A172 (cell line): Measurements from ENCODE around the gene YTHDF1. TPM values are rescaled to one million over a fixed set of nuclear protein-coding genes. Genes with fewer than 3 reads are reported as not detected.
A peak's percentile ranks its signal among the peaks of the same experiment; 100 is the strongest.

Experiments
- DNase-seq: peaks from one replicate; pipeline ENCODE4 v3.0.0-alpha.2; 2015; ENCODE audit warnings: low spot score
- total RNA-seq: library from RNA; depleted of rRNA; stranded (reverse); fragments of >200 nt; shearing (Covaris generic); gene quantifications from 2 replicates; pipeline ENCODE4 v1.2.3, GENCODE V29; 2014

Gene YTHDF1
- total RNA-seq, 1 experiment from 2014 or later, result 21.7 TPM

DNA sequence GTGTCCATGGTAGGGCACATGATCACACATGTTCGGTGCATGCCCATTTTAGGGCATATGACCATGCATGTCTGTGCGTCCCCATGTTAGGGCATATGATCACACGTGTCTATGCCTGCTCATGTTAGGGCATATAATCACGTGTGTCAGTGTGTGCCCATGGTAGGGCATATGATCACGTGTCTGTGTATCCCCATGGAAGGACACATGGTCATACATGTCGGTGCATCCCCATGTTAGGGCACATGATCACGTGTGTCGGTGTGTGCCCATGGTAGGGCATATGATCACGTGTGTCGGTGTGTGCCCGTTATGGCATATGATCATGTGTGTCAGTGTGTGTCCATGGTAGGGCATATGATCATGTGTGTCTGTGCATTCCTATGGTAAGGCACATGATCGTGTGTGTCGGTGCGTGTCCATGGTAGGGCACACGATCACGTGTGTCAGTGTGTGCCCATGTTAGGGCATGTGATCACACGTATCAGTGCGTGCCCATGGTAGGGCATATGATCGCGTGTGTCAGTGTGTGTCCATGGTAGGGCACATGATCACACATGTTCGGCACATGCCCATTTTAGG lies 30.6 kb downstream of the YTHDF1 start:
- DNase-seq, result no peak

DNA sequence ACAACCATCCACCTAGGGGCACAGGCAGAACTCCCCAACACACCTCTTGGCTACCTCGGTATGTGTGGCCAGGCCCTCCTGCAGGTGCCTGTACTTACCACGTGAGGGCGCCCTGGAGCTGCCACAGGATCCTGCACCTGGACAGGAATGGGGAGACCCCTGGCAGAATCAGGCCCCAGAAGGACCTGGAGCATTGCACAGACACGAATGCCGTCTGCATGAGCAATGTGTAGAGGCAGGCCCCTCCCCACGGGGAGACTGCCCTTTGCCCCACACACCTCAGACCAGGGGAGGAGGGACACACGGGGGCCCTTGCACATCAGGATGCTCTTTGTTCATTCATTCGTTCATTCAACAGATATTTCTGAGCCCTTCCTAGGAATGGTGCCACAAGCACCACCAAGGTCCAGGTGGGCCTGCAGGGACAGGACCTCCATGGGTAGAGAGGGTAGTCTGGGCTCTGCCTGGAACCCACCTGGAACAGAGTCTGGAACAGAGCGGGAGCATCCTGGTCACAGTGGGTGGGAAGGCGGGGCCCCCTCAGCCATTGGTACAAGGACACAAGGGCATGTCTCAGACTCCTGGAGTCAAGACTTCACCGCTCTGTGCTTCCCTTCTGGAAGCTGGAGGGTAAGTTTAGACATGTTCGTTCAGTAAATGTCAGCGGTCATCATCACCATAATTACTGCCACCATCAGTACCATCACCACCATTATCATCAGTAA lies 32.3 kb downstream of the YTHDF1 start:
- peak; percentile 31 for DNase-seq

DNA sequence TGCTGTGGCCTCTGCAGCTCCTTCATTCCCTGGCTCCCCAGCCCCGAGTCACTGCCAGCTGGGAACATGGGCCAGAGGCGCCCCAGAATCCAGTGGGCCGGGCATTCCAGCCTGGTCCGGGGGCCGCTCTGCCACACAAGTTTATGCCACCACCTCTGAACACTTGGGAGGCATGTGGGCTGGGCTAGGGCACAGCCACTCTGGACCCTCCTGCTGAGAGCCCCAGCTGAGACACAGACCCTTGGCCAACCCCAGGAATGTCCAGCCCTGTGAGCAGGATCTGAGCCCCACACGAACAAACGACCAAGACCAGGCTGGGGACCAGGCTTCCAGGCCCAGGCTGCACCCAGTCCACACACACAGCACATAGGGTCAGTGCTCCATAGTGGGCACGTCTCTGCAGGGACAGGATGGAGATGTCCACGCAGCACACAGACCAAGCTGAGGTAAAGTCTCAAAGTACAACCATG lies 33.0 kb downstream of the YTHDF1 start:
- no peak for DNase-seq

DNA sequence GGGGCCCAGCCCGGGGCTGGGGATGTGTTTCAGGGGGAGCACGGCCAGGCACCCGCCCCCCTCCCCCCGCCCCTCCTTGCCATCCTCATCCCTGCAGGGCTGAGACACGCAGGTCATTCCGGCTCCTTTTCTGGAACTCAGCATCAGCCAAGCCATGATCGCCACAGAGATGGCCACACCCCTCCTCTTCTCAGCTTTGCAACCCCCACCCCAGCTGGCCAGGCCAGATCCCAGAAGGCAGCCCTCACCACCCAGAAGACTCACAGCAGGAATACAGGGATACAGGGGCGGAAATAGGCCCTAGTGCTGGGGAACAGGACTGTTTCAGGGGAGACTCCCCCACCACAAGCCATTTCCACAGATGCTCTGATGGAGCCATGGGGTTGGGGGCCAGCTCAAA lies 33.5 kb downstream of the YTHDF1 start:
- no peak for DNase-seq

DNA sequence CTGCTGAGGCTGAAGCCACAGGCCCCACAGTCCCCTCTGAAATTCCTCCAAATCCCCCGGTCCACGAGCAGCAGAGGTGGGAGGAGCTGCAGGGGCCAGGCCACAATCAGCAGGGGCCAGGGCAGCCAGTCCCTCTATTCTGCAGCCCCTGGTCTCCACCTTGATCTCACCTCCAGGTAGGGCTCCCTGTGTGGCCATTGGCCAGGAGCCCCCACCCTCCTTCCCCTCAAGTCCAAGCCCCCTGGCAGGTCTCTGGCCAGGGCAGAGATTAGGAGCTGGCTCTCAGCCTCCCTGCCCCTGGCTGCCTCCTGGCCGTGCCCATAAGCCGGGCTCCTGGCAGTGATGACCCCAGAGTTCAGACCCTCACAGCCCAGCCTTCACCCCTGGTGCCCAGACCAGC lies 34.7 kb downstream of the YTHDF1 start:
- DNase-seq, result no peak

DNA sequence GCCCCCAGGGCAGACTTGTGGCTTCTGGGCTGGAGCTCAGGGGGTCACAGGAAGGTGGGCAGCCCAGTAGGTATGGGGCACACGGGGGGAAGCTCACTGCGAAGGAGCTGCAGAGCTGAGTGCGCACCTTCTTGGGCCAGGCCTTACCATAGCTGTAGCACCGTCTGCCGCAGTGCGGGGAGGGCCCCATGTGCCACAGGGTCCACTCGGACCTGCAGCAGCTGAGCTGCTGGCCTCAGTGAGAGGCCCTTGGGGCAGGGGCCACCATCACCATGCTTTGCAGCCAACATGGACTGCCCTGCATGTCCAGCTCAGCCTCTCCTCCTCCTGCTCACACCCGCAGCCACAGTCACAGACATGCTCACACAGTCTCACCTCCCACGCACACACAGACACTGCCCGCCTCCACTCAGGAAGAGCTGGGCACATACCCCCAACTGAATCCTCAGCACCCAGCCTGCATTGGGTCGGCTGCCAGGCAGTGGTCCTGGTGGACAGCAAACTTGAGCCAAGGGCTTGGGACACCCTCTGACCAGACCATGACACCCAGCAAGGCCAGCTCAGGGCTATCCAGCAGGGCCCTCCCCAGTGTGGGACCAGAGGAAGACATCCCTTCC lies 35.3 kb downstream of the YTHDF1 start:
- no peak for DNase-seq

DNA sequence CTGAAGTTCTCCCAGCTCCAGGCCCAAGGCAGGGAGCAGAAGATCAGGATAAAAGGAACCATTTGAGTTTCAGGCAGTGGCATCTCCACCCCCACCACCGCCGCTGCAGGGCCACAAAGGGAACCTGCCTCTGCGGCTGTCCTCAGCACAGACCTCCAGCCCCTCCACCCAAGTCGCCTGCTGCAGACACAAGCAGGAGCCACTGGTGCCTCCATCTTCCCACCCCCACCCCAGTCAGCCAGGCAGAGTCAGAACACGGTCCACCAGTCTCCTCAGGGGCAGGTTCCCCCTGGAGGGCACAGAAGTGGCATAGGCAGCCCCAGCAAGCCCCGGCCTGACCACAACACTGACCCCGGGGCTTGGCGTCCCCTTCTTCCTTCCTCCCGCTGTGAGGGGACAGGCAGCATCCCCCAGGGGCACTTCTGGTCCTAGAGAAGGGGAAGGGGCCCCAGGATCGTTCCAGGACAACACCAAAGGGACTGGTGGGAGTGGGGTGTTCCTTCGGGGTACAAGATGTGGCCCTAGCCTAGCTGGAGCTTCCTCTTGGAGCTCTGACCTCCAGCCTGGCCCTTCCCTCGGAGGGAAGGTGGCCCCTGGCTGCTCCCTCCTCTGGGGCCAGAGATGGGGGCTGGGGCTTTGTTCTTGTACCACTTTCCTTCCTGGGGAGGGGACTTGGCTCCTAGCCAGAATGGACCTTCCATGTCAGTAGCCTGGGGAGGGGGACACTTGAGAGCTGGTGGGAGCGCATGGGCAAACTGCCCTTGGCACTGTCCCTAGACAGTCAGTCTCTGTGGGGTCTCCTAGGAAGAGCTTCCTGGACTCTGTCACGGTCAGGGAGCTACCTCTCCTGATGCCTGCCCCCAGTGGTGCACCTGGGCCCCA lies 36.0 kb downstream of the YTHDF1 start:
- no peak for DNase-seq

DNA sequence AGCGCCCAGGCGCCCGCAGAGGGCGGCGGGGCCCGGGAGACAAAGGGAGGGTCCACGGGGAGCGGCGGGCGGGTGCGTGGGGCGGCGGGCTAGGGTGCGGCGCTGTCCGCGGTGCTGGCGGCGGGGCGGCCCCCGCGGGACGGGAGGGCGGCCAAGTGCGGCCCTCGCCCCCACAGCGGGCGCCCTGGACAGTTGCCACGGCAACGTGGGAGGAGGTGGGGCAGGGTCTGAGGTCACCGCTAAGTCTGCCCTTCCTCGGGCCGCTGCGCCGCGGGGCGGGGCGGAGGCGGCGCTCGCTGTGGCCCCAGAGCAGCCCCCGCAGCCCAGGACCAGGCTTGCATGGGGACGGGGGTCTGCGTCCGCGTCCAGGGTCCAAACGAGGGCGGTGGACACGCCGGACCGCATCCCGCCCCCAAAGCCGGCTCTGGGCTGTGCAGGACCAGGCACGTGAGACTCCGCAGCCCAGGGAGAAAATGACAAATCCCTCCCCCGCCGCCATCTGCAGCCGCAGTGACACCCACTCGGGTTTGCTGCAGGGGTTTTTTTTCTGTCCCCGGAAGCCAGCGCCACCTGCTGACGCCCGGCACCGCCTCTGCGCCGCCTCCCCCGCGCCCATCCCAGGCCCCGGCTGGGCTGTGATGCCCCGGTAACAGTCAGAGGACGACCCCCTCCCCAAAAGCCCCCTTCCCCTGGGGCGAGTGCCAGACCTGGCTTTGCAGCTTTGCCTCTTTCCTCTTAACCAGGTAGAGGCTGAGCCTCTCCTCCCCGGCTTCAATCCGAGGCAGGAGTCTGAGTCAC lies 36.8 kb downstream of the YTHDF1 start:
- DNase-seq, result peak; percentile 63

DNA sequence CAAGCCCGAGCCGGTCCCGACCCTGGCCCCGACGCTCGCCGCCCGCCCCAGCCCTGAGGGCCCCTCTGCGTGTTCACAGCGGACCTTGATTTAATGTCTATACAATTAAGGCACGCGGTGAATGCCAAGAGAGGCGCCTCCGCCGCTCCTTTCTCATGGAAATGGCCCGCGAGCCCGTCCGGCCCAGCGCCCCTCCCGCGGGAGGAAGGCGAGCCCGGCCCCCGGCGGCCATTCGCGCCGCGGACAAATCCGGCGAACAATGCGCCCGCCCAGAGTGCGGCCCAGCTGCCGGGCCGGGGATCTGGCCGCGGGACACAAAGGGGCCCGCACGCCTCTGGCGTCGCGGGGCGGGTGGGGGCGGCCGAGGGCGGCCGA lies 37.5 kb downstream of the YTHDF1 start:
- DNase-seq, result no peak

DNA sequence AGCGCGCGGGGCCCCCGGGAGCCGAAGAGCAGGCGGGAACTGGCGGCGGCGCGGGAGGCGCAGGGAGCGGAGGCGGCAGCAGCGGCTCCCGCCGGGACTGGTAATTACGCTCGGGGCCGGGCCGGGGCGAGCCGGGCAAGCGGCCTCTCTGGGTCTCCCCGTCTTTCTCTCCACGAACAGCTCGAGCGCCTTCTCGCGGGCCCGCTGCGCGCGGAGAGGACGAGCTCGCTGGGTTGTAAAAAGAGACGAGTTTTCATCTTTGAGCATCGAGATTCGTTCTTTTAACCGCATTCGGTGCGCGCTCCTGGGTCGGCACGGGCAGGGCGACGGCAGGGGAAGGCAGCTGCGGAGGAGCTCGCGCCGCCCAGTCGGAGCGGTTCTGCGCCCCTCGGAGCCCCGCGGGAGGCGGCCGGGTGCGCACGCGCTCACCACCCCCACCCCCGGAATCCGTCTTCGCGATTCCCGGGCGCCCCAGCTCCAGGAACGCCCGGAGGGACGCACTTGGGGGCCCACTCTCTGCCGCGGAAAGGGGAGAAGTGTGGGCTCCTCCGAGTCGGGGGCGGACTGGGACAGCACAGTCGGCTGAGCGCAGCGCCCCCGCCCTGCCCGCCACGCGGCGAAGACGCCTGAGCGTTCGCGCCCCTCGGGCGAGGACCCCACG lies 38.0 kb downstream of the YTHDF1 start:
- no peak for DNase-seq

DNA sequence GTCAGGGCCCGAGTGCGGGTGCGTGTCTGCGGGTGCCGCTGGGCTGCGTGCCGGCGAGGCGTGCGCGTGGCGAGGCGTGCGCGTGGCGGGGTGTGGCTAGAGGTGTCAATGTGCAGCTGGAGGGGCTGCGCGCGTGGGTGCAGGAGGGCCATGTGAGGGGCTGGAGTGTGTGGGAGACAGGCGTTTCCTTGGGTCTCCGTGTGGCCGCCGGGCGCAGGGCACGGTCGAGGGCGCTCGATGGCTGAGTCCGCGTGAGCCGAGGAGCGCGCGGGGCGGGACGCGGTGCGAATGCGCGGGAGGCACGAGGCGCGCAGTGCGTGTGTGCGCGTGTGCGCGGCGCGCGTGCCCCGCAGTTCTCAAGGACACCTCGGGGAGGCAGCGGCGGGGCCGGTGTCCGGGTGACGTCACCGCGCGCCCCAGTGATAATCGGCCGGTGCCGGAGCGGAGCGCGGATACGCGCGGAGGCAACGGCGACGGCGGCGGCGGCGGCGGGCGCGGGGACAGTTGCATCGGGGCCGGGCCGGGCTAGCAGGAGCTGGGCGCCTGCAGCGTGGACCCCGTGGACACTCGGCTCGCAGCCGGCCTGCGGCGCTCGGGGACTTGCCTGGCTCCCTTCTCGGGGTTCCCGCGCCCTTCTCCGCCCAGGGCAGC lies 38.7 kb downstream of the YTHDF1 start:
- DNase-seq, result no peak

DNA sequence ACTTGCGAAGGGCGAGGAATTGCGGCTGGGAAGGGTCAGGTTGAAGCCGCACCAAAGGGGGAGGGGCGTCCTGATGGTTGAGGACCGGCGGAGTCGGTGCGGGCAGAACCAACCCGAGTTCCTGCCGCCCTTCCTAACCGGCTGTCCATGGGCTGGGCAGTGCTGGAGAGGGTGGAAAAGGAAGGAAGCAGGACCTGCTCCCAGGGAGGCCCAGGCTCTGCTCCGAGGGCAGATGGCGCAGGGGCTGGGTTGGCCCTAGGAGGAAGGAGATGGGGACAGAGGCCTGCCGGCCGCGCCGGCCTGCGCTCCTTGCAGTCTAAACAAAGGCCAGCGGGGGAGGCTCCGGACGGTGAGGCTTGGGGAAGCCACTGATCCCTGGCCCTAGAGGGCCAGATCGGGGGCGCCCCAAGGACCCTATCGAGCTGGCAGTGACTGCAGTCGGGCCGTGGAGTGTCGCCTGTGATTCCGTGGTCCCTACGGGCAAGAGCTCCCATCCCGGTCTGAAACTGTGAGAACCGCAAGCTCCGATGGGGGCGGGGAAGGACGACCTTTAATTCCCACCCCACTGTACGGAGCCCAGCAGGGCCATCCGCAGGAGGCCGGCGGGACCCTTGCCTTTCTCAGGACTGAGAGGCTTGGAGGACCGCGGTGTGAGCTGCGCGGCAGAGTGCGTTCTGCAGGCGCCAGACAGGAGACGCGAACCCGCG lies 39.4 kb downstream of the YTHDF1 start:
- no peak for DNase-seq

DNA sequence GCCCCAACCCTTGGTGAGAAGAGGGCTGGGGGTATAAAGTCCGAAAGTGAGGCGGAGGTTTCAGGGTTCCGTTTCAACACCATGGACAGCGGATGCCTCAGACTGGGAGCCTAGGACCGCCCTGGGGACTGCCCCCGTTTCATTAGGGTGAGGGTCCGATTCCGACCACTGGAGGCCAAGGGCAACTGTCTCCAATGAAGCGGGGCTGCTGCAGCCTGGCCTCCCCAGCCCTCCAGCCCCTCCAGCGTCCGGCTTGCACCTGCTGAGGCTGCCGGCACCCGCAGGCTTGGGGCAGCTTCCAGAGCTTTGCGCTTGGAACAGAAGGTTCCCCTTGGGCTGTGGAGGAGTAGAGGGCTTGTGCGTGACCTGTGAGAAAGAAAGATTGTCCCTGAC lies 39.9 kb downstream of the YTHDF1 start:
- DNase-seq, result no peak

DNA sequence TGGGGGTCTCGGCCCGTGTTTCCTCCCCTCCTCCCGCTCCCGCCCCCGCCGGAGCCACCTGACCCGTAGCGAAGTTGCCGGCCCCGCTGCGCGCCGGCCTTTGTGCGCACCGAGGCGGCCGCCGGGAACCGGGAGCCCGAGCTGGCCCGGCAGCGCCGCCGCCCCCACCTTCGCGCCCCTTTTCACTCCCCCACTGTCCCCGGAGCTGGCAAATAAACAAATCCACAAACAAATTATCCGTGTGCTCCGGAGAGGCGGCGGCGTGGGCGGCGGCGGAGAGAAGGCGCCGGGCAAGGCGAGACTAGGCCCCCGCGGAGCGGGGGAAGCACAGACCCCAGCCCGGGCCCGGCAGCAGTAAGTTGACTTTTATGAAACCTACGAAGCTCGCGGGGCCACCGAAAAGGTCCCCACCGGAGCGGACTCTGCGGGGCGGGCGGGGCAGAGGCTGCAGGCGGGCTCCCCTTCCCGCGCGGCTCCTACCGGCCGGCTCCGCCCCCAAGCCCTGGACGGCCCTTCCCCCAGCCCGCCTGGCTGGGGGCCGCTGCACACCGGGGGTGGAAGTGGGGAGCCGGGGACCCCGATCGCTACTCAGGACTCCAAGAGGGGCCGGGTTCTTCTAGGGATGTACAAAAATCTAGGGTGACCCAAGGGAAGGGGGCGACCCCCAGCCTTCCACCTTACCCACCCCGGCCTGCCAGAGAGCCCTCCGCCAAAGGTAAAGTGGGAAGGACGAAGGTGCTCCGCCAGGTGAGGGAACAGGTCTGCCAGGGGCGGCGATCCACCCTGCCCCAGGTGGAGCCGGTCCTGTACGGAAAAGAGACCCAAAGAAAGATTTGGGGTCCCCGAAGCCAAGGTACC lies 40.7 kb downstream of the YTHDF1 start:
- DNase-seq, result no peak

DNA sequence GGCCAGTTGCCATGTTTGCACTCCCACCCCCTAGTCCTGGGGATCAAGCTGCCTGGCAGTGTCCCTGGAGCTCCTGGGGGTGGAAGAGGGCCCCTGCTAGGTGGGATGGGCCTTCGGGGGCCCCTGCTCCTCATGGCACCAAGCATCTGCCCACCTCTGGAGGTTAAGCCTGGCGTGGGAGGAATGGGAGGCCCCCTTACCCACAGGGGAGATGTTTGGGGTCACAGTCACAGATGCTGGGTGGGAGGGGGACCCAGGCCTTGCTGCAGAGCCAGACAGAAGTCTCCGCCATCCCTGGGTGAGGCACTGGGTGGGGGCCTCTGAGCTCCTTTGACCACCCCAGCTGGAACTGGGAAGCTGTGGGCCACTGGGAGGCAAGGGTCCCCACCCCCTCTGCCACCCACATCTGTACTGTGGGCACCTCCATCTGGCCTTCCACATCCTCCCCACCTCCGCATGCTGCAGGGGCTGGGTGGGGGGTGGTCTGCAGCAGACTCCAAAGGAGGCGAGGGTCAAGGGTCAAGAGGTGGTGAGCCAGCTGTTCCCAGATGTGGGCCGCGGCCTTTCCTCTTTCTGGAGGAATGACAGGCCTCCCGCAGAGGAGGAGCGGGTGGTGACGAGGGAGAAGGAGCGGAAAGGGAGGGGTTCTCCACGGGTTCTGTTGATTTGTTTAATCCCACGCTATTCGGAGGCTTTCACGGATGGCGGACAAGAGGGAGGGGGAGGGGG lies 41.5 kb downstream of the YTHDF1 start:
- no peak for DNase-seq

DNA sequence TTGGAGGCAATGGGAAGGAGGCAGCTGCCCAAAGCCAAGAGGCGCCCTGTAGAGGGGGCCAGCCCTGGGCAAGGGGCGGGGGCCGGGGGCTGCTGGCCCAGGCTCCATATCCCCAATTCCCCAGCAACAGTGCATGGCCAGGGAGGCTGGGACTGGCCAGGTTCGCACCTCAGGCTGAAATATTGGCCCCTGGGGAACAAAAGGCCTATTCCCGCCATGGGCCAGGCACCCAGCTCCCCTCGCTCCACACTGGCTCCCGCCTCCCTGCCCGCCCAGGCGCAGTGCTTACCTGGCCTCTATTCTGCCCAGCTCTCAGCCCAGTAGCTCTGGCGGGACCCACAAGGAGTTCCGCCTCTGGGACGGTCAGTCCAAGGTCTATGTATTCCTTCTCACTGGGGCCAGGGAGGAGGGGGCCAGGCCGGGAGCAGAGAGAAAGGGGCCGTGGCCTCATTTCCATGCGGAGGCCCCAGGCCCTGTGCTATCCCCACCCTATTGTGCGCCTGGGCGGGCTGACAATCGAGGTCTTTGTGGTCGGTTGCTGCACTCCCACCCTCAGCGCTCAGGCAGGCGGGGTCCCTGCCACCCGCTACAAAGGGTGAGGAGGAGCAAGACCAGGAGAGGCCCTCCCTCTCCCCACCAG lies 42.3 kb downstream of the YTHDF1 start:
- no peak for DNase-seq

DNA sequence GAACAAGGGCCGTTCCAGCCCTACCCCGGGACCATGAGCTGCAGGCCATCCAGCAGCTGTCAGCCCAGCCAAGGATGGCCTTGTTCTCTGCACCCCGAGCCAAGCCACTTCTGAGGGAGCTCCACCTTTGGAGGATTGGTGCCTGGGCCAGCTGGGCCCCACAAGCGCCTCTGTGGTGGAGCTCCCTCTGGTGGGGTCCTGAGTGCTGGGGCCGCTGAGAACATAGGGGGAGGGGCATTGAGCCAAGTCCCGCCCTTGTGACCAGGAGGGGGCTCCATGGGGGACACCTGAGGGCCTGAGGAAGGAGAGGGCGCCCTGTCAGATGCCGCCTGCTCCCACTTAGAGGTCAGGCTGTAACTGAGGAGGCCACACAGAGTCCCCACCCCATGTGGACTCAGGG lies 43.2 kb downstream of the YTHDF1 start:
- DNase-seq, result no peak

DNA sequence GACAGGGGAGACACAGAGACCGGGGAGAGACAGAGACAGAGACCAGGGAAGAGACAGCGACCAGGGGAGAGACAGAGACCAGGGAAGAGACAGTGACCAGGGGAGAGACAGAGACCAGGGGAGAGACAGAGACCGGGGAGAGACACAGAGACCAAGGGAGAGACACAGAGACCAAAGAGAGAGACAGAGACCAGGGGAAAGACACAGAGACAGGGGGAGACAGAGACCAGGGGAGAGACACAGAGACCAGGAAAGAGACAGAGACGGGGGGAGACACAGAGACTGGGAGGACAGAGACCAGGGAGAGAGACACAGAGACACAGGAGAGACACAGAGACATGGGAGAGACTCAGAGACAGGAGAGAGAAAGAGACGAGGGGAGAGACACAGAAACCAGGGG lies 43.9 kb downstream of the YTHDF1 start:
- DNase-seq, result no peak
